ENCODE data around the gene PTPRF. TPM values are rescaled to one million over a fixed set of nuclear protein-coding genes. Genes with fewer than 3 reads are reported as not detected.

Gene PTPRF
- total and polyA plus RNA-seq, 3 experiments from 2014 or later: 0.39 to 0.47 TPM; not detected in 1

GRCh38 chr1:43605157-43605556 lies 74.5 kb downstream of the PTPRF start:
- ChIA-PET CTCF (no interaction called here), POLR2A (no interaction called here)
- H3K27ac ChIP-seq (ENCODE audit: low read depth, low read length): no peak overlapping the region
- H3K27me3 Mint-ChIP-seq: peaks cover 0 to 3% of the 10 kb centered on the region in 2 donors
- H3K27ac Mint-ChIP-seq: no peak overlapping the region
- no peak overlapping the region for H3K4me3 ChIP-seq (ENCODE audit: low read length)
- no peaks in the 10 kb centered on the region for H3K4me1 Mint-ChIP-seq
- H3K9me3 ChIP-seq (ENCODE audit: low read length): no peaks in the 10 kb centered on the region
- no peaks in the 10 kb centered on the region for H3K9me3 Mint-ChIP-seq
- no peak for DNase-seq
- H3K27me3 ChIP-seq (ENCODE audit: insufficient read depth, low read length, poor library complexity, severe bottlenecking): no peaks in the 10 kb centered on the region
- no peaks in the 10 kb centered on the region for H3K36me3 ChIP-seq (ENCODE audit: insufficient read depth, low read length)
- no peak overlapping the region for H3K4me3 Mint-ChIP-seq
- H3K4me1 ChIP-seq (ENCODE audit: insufficient read depth, low read length): no peaks in the 10 kb centered on the region
- H3K36me3 Mint-ChIP-seq: no peaks in the 10 kb centered on the region

- ChIA-PET CTCF (no interaction called here), POLR2A (no interaction called here)
- Mint-ChIP-seq H3K27me3 (peaks cover 0 to 2% of the 10 kb centered on the region in 2 donors), H3K9me3 (no peaks in the 10 kb centered on the region), H3K4me3 (no peak overlapping the region), H3K27ac (no peak overlapping the region), H3K36me3 (no peaks in the 10 kb centered on the region), H3K4me1 (no peaks in the 10 kb centered on the region)
- H3K36me3 ChIP-seq (ENCODE audit: insufficient read depth, low read length): no peaks in the 10 kb centered on the region
- no peaks in the 10 kb centered on the region for H3K27me3 ChIP-seq (ENCODE audit: insufficient read depth, low read length, poor library complexity, severe bottlenecking)
- H3K4me3 ChIP-seq (ENCODE audit: low read length): no peak overlapping the region
- no peaks in the 10 kb centered on the region for H3K4me1 ChIP-seq (ENCODE audit: insufficient read depth, low read length)
- DNase-seq: no peak
- H3K9me3 ChIP-seq (ENCODE audit: low read length): no peaks in the 10 kb centered on the region
- no peak overlapping the region for H3K27ac ChIP-seq (ENCODE audit: low read depth, low read length)
These were observed 75.1 kb downstream of the PTPRF start for GRCh38 chr1:43605766-43606165.

- H3K27me3 Mint-ChIP-seq: peaks cover 2 to 7% of the 10 kb centered on the region in 2 donors
- Histone ChIP-seq H3K4me3 (ENCODE audit: low read length) (no peak overlapping the region), H3K4me1 (ENCODE audit: insufficient read depth, low read length) (no peaks in the 10 kb centered on the region), H3K9me3 (ENCODE audit: low read length) (no peaks in the 10 kb centered on the region), H3K27me3 (ENCODE audit: insufficient read depth, low read length, poor library complexity, severe bottlenecking) (no peaks in the 10 kb centered on the region), H3K36me3 (ENCODE audit: insufficient read depth, low read length) (no peaks in the 10 kb centered on the region), H3K27ac (ENCODE audit: low read depth, low read length) (no peak overlapping the region)
- ChIA-PET CTCF (no interaction called here), POLR2A (no interaction called here)
- H3K27ac Mint-ChIP-seq: no peak overlapping the region
- H3K9me3 Mint-ChIP-seq: no peaks in the 10 kb centered on the region
- no peak for DNase-seq
- no peak overlapping the region for H3K4me3 Mint-ChIP-seq
- no peaks in the 10 kb centered on the region for H3K4me1 Mint-ChIP-seq
- H3K36me3 Mint-ChIP-seq: no peaks in the 10 kb centered on the region
These were observed 75.9 kb downstream of the PTPRF start for GRCh38 chr1:43606624-43607023.

- Mint-ChIP-seq H3K36me3 (no peaks in the 10 kb centered on the region), H3K27ac (peak overlapping the region in 1 of 8 donors; percentile 24), H3K4me1 (no peaks in the 10 kb centered on the region), H3K9me3 (no peaks in the 10 kb centered on the region), H3K4me3 (no peak overlapping the region), H3K27me3 (peaks cover 8 to 10% of the 10 kb centered on the region in 2 donors)
- H3K27me3 ChIP-seq (ENCODE audit: insufficient read depth, low read length, poor library complexity, severe bottlenecking): no peaks in the 10 kb centered on the region
- H3K9me3 ChIP-seq (ENCODE audit: low read length): no peaks in the 10 kb centered on the region
- CTCF ChIA-PET: no interaction called here
- H3K27ac ChIP-seq (ENCODE audit: low read depth, low read length): no peak overlapping the region
- H3K36me3 ChIP-seq (ENCODE audit: insufficient read depth, low read length): no peaks in the 10 kb centered on the region
- no peak overlapping the region for H3K4me3 ChIP-seq (ENCODE audit: low read length)
- POLR2A ChIA-PET: no interaction called here
- DNase-seq: no peak
- H3K4me1 ChIP-seq (ENCODE audit: insufficient read depth, low read length): no peaks in the 10 kb centered on the region
These were observed 78.1 kb downstream of the PTPRF start for GRCh38 chr1:43608827-43609226.

GRCh38 chr1:43610339-43610738 lies 79.7 kb downstream of the PTPRF start:
- Histone ChIP-seq H3K4me3 (ENCODE audit: low read length) (no peak overlapping the region), H3K27ac (ENCODE audit: low read depth, low read length) (no peak overlapping the region), H3K27me3 (ENCODE audit: insufficient read depth, low read length, poor library complexity, severe bottlenecking) (no peaks in the 10 kb centered on the region), H3K4me1 (ENCODE audit: insufficient read depth, low read length) (no peaks in the 10 kb centered on the region), H3K9me3 (ENCODE audit: low read length) (no peaks in the 10 kb centered on the region), H3K36me3 (ENCODE audit: insufficient read depth, low read length) (no peaks in the 10 kb centered on the region)
- H3K4me3 Mint-ChIP-seq: no peak overlapping the region
- H3K4me1 Mint-ChIP-seq: no peaks in the 10 kb centered on the region
- no peak overlapping the region for H3K27ac Mint-ChIP-seq
- H3K9me3 Mint-ChIP-seq: no peaks in the 10 kb centered on the region
- H3K27me3 Mint-ChIP-seq: peaks cover 8 to 10% of the 10 kb centered on the region in 2 donors
- ChIA-PET POLR2A (no interaction called here), CTCF (no interaction called here)
- no peaks in the 10 kb centered on the region for H3K36me3 Mint-ChIP-seq
- no peak for DNase-seq

GRCh38 chr1:43611950-43612349 lies 81.3 kb downstream of the PTPRF start:
- no peaks in the 10 kb centered on the region for H3K9me3 ChIP-seq (ENCODE audit: low read length)
- ChIA-PET POLR2A (no interaction called here), CTCF (no interaction called here)
- no peak overlapping the region for H3K27ac ChIP-seq (ENCODE audit: low read depth, low read length)
- Mint-ChIP-seq H3K36me3 (no peaks in the 10 kb centered on the region), H3K27me3 (peaks cover 8 to 10% of the 10 kb centered on the region in 2 donors), H3K27ac (peak overlapping the region in 1 of 8 donors; percentile 76), H3K4me1 (no peaks in the 10 kb centered on the region), H3K9me3 (no peaks in the 10 kb centered on the region), H3K4me3 (no peak overlapping the region)
- H3K27me3 ChIP-seq (ENCODE audit: insufficient read depth, low read length, poor library complexity, severe bottlenecking): no peaks in the 10 kb centered on the region
- no peaks in the 10 kb centered on the region for H3K36me3 ChIP-seq (ENCODE audit: insufficient read depth, low read length)
- H3K4me3 ChIP-seq (ENCODE audit: low read length): no peak overlapping the region
- no peak for DNase-seq
- H3K4me1 ChIP-seq (ENCODE audit: insufficient read depth, low read length): no peaks in the 10 kb centered on the region

GRCh38 chr1:43612406-43612805 lies 81.7 kb downstream of the PTPRF start:
- no peaks in the 10 kb centered on the region for H3K9me3 ChIP-seq (ENCODE audit: low read length)
- ChIA-PET POLR2A (no interaction called here), CTCF (no interaction called here)
- H3K27ac ChIP-seq (ENCODE audit: low read depth, low read length): no peak overlapping the region
- no peak overlapping the region for H3K4me3 ChIP-seq (ENCODE audit: low read length)
- no peaks in the 10 kb centered on the region for H3K27me3 ChIP-seq (ENCODE audit: insufficient read depth, low read length, poor library complexity, severe bottlenecking)
- Mint-ChIP-seq H3K4me3 (no peak overlapping the region), H3K27me3 (peaks cover 8 to 10% of the 10 kb centered on the region in 2 donors), H3K27ac (peak overlapping the region in 1 of 8 donors; percentile 76), H3K36me3 (no peaks in the 10 kb centered on the region), H3K9me3 (no peaks in the 10 kb centered on the region), H3K4me1 (no peaks in the 10 kb centered on the region)
- no peaks in the 10 kb centered on the region for H3K4me1 ChIP-seq (ENCODE audit: insufficient read depth, low read length)
- no peak for DNase-seq
- no peaks in the 10 kb centered on the region for H3K36me3 ChIP-seq (ENCODE audit: insufficient read depth, low read length)

GRCh38 chr1:43613075-43613942 lies 82.6 kb downstream of the PTPRF start:
- H3K27ac ChIP-seq (ENCODE audit: low read depth, low read length): no peak overlapping the region
- peak in 1 of 5 donors; percentile 38 for DNase-seq
- no peak overlapping the region for H3K4me3 Mint-ChIP-seq
- H3K4me1 ChIP-seq (ENCODE audit: insufficient read depth, low read length): no peaks in the 10 kb centered on the region
- POLR2A ChIA-PET: no interaction called here
- H3K9me3 ChIP-seq (ENCODE audit: low read length): no peaks in the 10 kb centered on the region
- peaks cover 8% of the 10 kb centered on the region in 2 donors for H3K27me3 Mint-ChIP-seq
- H3K27ac Mint-ChIP-seq: no peak overlapping the region
- H3K4me3 ChIP-seq (ENCODE audit: low read length): no peak overlapping the region
- CTCF ChIA-PET: no interaction called here
- H3K36me3 ChIP-seq (ENCODE audit: insufficient read depth, low read length): no peaks in the 10 kb centered on the region
- H3K36me3 Mint-ChIP-seq: no peaks in the 10 kb centered on the region
- no peaks in the 10 kb centered on the region for H3K9me3 Mint-ChIP-seq
- no peaks in the 10 kb centered on the region for H3K4me1 Mint-ChIP-seq
- no peaks in the 10 kb centered on the region for H3K27me3 ChIP-seq (ENCODE audit: insufficient read depth, low read length, poor library complexity, severe bottlenecking)
